Mucosa of descending colon (tissue), 3 donors: ENCODE data around the gene CNR2. TPM values are rescaled to one million over a fixed set of nuclear protein-coding genes. Genes with fewer than 3 reads are reported as not detected.
"Not testable (repeated sequence)": the region's sequence is repeated elsewhere in the genome, so short reads cannot be mapped to it uniquely, and the experiment has no call there.

Source experiments
- ATAC-seq: fragments of 200-7000 bp; cut with Tn5 transposase; one replicate; pipeline ENCODE4 v1.9.1; 2020; ENCODE audit warnings: mild to moderate bottlenecking, moderate library complexity
- DNase-seq, 3 donors: peaks; one replicate each; pipeline ENCODE4 v3.0.0-alpha.2; 2020
- H3K36me3 ChIP-seq: fragments of 200-600 bp; one replicate; pipeline ENCODE4 v1.8.0; 2021; ENCODE audit warnings: low read depth, mild to moderate bottlenecking
- H3K4me1 ChIP-seq: fragments of 200-600 bp; one replicate; pipeline ENCODE4 v1.8.0; 2021; ENCODE audit warnings: low read depth, mild to moderate bottlenecking
- H3K4me3 ChIP-seq: fragments of 200-600 bp; one replicate; pipeline ENCODE4 v1.8.0; 2021; ENCODE audit warnings: mild to moderate bottlenecking
- H3K9me3 ChIP-seq: fragments of 200-600 bp; one replicate; pipeline ENCODE4 v1.8.0; 2021; ENCODE audit warnings: mild to moderate bottlenecking
- CTCF ChIP-seq: fragments of 200-600 bp; IDR thresholded peaks from one replicate; pipeline ENCODE4 v1.8.0; 2022; ENCODE audit warnings: antibody characterized with exemption, mild to moderate bottlenecking
- intact Hi-C, 2 donors: fragments of 100-400 bp; cut with DNase I in 1 of 2; cut with micrococcal nuclease in 1 of 2; formaldehyde crosslinking; loops; one replicate each; pipeline versions ENCODE4 v1.11.0 to v1.11.1; 2022; cut with DNase I, micrococcal nuclease
- total RNA-seq, 3 donors: library from RNA; stranded (reverse); fragmentation: NEBNext Ultra II Directional in 2 of 3; extraction: Animal tissue kit (Norgen Biotek cat#: 25700) in 2 of 3; gene quantifications; one replicate each; pipeline versions ENCODE4 v1.2.1 to v1.2.4, GENCODE V29; 2021 to 2023
- donor health status: DM: no; HTN: no; CAD: no; lungs with moderate emphysema.
- donor health status: DM: no; HTN: no; CAD: no.
- donor health status: DM: no; HTN: yes; CAD: no.

The CNR2 gene
- total RNA-seq, 3 donors from 2014 or later, result 0.06 to 0.19 (median 0.17) TPM

GRCh38 chr1:23906731-23907130 lies 6.4 kb downstream of the CNR2 start:
- no peak for TF ChIP-seq CTCF
- intact Hi-C loops, result no loop called here
- Histone ChIP-seq H3K9me3 (no peaks in the 10 kb centered on the region), H3K4me3 (no peak overlapping the region), H3K36me3 (no peaks in the 10 kb centered on the region), H3K4me1 (no peaks in the 10 kb centered on the region)
- ATAC-seq (no peak), DNase-seq (no peak)

- Histone ChIP-seq H3K4me3 (no peak overlapping the region), H3K4me1 (no peaks in the 10 kb centered on the region), H3K36me3 (no peaks in the 10 kb centered on the region), H3K9me3 (no peaks in the 10 kb centered on the region)
- TF ChIP-seq CTCF, result no peak
- intact Hi-C loops, result no loop called here
- ATAC-seq (no peak), DNase-seq (no peak)
These were observed 7.6 kb downstream of the CNR2 start for GRCh38 chr1:23905461-23906025.

- ATAC-seq (no peak), DNase-seq (no peak)
- H3K4me1 ChIP-seq, result no peaks in the 10 kb centered on the region
- H3K4me3 ChIP-seq, result no peak overlapping the region
- no peaks in the 10 kb centered on the region for H3K9me3 ChIP-seq
- TF ChIP-seq CTCF, result no peak
- intact Hi-C loops, result no loop called here
- H3K36me3 ChIP-seq, result no peaks in the 10 kb centered on the region
These were observed 8.3 kb downstream of the CNR2 start for GRCh38 chr1:23904748-23905357.

GRCh38 chr1:23903754-23904153 lies 9.4 kb downstream of the CNR2 start:
- no peak overlapping the region for H3K4me3 ChIP-seq
- ATAC-seq (no peak), DNase-seq (no peak)
- no peaks in the 10 kb centered on the region for H3K4me1 ChIP-seq
- H3K36me3 ChIP-seq, result no peaks in the 10 kb centered on the region
- H3K9me3 ChIP-seq, result no peaks in the 10 kb centered on the region
- intact Hi-C loops, result no loop called here
- TF ChIP-seq CTCF, result no peak

- DNase-seq, result no peak
- no peaks in the 10 kb centered on the region for H3K9me3 ChIP-seq
- H3K36me3 ChIP-seq, result no peaks in the 10 kb centered on the region
- ATAC-seq, result peak; percentile 36
- intact Hi-C loops, result no loop called here
- H3K4me3 ChIP-seq, result no peak overlapping the region
- TF ChIP-seq CTCF, result no peak
- no peaks in the 10 kb centered on the region for H3K4me1 ChIP-seq
These were observed 10.6 kb downstream of the CNR2 start for GRCh38 chr1:23902321-23903278.

- H3K36me3 ChIP-seq, H3K9me3 ChIP-seq, ATAC-seq, H3K4me1 ChIP-seq, DNase-seq, H3K4me3 ChIP-seq, intact Hi-C loops: not testable (repeated sequence)
These were observed 13.1 kb downstream of the CNR2 start for GRCh38 chr1:23900017-23900416.
